Erythroblast (primary cell): ENCODE data around the gene SMIM13.

ENCODE experiments used
- GATA1 ChIP-seq: IDR thresholded peaks from 2 replicates; pipeline ENCODE4 v1.6.1; 2011; ENCODE audit warnings: low read depth, mild to moderate bottlenecking, control low read depth, low read length, moderate library complexity
- POLR2A ChIP-seq: IDR thresholded peaks from 2 replicates; pipeline ENCODE4 v1.6.1; 2011; ENCODE audit warnings: mild to moderate bottlenecking, low read length

DNA sequence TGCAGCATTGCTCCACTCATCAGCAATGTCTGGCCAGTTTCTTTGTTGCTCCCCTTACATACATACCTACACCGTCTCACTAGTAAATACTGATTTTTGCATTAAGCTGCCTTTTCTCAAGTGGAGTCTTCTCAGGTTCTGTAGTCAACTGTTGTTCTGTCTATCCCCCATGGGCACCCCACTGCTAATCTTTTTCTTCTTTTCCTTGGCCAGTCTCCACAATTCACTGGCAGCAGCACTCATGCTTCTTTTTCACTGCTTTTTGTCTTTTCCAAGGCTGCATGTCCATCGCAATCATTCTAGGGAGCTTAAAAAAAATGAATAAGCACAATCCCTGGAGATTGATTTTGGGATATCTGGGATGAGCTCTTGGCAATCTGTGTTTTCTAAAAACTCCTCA is 28.2 kb downstream of the SMIM13 start:
- no peak for TF ChIP-seq GATA1
- no peak for TF ChIP-seq POLR2A
